ENCODE data around the gene ZNF292.
"Not testable (repeated sequence)": the region's sequence is repeated elsewhere in the genome, so short reads cannot be mapped to it uniquely, and the experiment has no call there.

The ZNF292 gene

DNA sequence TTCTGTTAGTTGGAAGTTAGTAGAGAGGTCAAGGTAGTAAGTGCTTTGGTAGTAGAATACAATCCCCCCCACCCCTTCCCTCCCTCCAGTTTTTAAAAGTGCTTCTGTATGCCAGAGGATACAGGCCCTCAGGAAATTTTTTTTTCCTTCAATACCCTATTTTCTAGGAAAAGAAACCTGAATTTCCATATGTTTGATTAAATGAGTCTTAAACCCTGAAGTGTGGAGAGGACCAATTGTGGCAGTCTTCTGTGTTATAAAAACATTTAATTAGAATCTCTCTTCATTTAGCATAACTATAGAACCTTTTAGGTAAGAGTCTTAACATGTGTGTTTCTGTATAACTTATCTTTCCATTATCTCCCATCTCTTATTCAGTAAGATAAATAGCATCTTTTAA is 59.5 kb downstream of the ZNF292 start:
- DNase-seq = no peak

DNA sequence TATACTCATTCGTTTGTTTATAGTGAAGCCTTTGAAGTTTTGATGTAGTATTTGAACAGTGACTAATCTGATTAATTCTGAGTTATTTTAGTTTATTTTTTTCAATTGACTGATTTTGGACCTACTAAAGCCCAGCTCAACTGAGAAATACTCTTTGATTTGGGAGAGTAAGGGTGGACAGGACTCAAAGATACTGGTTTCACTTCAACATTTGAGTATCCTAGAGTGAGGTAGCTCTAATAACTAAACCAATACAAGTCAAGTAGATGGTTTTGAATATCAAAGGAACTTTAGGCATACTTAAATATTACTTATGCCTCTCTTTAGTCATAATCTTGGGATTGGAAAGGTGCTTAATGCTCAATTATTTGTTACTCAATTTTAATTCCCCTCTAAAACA is 65.6 kb downstream of the ZNF292 start:
- no peak for DNase-seq

DNA sequence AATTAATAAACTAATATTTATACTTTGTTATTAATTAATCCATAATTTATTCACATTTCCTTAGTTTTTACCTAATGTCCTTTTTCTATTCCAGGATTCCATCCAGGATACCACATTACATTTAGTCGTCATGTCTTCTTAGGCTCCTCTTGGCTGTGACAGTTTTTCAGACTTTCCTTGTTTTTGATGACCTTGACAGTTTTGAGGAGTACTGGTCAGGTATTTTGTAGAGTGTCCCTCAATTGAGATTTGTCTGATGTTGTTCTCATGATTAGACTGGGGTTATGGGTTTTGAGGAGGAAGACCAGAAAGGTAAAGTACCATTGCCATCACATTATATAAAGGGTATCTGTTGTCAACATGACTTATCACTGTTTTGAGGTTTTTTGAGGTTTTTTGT is 67.3 kb downstream of the ZNF292 start:
- no peak for DNase-seq

DNA sequence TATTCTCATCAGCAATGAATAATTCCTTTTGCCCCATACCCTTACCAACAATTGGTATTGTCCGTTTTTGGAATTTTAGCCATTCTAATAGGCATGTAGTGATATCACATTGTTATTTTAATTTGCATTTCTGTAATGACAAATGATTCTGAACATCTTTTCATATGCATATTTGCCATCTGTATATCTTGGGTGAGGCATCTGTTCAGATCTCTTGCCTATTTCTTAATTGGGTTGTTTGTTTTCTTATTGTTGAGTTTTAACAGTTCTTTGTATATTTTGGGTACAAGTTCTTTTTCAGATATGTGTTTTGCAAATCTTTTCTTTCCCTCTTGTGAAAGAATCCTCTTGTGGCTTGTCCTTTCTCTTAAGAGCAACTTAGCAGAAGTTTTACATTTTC is 69.6 kb downstream of the ZNF292 start:
- peak in 1 of 2 experiments; percentile 7 for DNase-seq

DNA sequence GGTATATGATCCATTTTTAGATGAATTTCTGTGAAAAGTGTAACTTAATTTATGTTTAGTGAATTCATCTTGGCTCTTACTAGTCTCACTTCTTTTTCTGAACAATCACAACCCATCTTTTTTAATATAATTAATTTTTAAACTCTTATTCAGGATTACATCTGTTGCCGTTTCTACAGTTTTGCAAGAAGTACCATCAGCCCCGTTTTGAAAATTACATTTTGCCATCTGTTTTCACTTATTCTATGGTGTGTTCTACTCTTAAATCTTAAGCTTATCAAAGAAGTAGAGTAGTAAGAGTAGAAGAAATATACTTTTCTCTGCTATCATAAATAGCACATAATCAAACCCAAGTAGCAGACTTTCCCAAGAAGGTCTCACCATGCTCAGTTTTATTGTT is 70.1 kb downstream of the ZNF292 start:
- peak in 1 of 2 experiments; percentile 26 for DNase-seq

DNA sequence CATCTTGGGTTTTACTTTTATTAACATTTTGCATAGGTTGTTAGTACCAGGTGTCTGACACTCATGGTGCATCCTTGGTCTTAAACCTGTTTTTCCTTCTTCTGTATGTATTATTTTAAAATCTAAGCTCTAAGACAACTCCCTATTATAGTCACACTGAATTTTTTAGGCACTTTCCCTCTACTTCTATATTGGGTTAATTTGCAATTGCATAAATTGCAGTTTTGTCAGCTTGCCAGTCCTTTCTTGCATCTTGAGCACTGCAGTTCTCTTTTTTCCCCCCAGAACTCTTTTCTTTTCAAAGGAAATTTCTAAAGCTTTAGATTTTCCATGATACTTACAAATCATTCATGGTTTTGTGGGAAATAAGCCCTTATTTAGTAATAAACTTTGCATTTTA is 70.6 kb downstream of the ZNF292 start:
- DNase-seq = no peak

DNA sequence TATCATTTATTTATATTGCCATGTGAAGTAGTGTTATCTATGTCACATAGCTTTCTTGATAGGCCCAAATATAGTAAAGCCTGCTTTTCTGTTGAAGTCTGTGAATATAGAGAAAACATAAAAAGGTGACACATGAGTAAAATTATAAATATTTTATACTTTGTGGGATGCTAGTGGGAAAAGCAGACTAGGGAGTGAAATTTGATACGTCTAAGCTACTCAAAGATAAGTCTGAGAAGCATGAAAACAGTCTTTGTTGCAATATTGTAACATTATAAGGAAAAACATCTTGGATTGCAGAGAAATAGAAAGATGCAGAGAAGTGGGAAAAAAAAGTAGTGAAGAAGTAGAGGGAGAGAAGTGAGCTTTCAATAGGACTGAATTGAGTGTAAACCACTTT is 75.4 kb downstream of the ZNF292 start:
- DNase-seq = no peak

DNA sequence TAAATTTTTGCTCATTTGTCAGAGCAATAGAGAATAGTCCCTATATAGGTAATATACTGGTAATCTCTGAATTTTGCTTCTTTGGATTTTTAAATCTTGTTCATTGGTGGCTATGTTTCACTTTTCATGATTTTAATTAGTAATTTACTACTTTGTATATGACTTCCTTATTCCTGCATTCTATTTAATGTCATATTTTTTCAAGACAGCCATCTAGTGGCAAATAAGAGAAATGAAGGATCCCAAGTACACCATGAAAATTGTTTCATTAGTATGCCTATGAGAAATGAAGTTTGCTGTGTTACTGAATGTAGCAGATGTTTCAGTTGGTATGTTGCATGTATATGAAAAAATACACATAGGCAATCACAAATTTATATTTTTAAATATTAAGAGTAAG is 82.4 kb downstream of the ZNF292 start:
- DNase-seq = peak in 1 of 2 experiments; percentile 28

DNA sequence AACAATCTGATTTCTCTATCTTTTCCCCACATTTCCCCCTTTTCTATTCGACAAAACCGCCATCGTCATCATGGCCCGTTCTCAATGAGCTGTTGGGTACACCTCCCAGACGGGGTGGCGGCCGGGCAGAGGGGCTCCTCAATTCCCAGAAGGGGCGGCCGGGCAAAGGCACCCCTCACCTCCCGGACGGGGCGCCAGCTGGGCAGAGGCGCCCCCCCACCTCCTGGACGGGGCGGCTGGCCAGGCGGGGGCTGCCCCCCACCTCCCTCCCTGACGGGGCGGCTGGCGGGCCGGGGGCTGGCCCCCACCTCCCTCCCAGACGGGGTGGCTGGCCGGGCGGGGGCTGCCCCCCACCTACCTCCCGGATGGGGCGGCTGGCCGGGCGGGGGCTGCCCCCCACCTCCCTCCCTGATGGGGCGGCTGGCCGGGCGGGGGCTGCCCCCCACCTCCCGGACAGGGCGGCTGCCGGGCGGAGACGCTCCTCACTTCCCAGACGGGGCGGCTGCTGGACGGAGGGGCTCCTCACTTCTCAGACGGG is 83.8 kb downstream of the ZNF292 start:
- not testable (repeated sequence) for DNase-seq

DNA sequence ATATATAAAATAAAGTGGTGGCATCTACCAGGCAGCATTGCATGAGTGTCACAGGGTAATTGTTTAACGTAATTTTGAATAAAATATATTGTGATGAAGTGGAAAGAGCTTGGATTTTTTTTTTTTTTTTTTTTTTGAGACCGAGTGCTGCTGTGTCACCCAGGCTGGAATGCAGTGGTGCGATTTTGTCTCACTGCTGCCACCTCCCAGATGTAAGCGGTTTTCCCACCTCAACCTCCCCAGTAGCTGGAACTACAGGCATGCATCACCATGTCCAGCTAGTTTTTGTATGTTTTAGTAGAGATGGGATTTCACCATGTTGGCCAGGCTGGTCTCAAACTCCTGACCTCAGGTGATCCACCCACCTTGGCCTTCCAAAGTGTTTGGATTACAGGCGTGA is 85.9 kb downstream of the ZNF292 start:
- DNase-seq = no peak

DNA sequence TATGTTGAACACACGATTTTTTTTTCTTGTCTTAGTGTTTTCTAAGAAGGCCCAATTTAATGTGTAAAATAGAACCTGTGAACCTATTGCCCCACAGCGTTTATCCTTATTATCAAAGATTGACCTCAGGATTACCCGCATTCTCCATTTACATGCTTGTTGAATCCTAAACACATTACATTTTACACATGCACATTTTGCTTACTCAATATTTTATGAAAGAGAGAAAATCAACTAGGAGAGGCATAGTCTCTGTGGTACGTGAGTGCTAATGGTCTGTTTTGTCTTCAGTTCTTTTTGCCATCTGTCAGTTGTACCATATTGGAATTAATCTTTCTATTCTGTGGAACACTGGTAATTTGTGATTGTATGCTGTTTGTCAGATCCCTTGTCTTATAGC is 86.9 kb downstream of the ZNF292 start:
- peak in 1 of 2 experiments; percentile 36 for DNase-seq

DNA sequence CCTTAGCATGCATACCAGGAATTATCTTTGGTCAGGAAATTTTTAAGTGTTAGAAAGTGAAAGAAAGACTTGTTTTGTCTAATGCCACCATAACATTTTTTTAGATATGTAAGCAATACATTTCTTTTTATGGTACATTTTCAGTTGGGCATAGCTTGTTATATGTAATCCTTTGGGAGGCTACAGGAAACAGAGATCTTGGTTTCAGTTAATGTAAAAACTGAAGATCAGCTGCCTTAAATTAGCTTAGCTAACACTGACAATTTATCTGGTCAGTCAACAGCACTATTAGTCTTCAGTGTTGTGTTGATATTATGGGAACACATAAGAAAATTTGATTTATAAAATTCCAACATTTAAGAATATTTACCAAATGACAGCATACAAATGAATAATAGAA is 88.4 kb downstream of the ZNF292 start:
- DNase-seq = no peak

DNA sequence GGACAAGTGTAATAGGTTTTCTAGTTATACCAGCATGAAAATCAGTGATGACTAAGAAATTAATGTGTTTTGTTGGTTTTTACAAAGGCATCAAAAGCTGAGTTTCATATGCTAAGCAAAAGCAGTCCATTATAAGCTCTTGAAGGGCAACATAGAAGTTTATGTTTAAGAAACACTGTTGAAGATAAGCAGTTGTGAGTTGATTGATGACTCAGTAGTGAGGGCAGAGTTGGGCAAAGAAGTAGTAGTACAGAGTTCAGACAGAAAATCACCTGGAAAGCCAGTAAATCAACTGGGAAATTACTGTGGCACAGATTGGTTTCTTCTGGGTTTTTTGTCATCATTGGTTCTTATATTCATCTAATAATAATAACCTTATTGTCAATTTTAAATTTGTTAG is 89.0 kb downstream of the ZNF292 start:
- no peak for DNase-seq

DNA sequence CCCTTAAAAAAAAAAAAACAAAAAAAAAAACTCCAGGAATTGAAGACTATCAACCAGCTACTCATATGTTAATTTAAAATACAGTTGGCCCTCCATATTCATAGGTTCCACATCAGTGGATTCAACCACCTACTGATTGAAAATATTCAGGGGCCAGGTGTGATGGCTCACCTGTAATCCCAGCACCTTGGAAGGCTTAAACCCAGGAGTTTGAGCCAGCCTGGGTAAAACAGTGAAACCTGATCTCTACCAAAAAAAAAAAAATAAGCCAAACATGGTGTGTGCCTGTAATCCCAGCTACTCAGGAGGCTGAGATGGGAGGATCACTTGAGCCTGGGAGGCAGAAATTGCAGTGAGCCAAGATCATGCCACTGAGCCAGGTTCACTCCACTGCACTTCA is 94.7 kb downstream of the ZNF292 start:
- DNase-seq = no peak

DNA sequence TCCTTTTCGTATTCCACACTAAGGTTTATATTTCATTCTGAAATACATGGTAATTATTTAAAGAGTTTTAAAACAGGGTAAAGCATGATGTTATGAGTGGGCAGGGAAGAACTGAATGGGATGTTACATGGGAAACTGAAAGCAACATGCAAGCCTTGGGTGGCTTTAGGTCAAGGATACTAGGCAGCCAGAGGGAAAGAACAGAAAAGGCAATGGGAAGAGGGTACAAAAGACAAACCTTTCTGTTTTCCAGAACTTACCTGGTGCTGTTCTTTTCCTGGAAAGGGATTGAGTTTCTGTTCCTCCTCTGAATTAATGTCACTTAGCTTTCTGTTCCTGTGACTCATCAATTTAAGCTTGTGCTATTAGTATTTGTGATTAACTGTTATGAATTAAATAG is 95.9 kb downstream of the ZNF292 start:
- DNase-seq = no peak

DNA sequence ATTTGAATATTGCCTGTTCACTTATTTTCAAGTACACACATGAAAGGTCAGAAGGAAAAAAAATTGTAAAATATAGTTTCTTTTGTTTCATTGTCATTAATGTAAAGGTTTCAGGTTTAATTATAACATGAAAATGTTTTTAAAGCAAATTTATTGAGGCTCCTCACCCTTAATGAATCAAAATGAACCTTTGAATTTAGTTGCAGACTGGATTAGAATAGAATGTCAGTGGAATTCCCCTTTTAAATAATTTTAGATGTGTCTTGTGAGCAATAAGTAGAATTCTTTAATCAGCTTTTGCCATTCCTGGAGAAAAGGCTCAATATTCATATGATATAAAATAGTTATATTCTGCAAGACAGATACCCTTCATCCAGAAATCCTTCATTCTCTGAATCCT is 96.4 kb downstream of the ZNF292 start:
- no peak for DNase-seq

DNA sequence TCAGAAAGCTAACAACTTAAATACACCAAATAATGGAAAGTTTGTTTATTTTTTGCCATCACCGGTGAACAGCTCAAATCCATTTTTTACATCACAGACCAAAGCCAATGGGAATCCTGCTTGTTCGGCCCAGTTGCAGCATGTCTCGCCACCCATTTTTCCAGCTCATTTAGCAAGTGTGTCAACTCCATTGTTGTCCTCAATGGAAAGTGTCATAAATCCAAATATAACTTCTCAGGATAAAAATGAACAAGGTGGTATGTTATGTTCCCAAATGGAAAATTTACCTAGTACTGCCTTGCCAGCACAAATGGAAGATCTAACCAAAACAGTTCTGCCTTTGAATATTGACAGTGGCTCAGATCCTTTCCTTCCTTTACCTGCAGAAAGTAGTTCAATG is 101.7 kb downstream of the ZNF292 start:
- no peak for DNase-seq

DNA sequence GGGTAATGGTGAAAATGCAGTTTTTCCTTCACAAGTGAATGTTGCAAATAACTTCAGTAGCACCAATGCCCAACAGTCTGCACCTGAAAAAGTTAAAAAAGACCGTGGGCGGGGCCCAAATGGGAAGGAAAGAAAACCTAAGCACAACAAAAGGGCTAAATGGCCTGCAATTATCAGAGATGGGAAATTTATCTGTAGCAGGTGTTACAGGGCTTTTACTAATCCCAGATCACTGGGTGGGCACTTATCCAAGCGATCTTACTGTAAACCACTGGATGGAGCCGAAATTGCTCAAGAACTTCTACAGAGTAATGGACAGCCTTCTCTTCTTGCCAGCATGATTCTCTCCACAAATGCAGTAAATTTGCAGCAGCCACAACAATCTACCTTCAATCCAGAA is 102.2 kb downstream of the ZNF292 start:
- peak; percentile 19 to 63 for DNase-seq

DNA sequence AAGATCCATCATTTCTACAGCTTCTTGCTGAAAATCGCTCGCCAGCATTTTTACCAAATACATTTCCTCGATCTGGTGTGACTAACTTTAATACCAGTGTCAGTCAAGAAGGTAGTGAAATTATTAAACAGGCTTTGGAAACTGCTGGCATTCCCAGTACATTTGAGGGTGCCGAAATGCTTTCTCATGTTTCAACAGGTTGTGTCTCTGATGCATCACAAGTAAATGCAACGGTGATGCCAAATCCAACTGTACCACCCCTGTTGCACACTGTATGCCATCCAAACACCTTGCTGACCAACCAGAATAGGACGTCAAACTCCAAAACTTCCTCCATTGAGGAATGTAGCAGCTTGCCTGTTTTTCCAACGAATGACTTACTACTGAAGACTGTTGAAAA is 102.6 kb downstream of the ZNF292 start:
- no peak for DNase-seq

DNA sequence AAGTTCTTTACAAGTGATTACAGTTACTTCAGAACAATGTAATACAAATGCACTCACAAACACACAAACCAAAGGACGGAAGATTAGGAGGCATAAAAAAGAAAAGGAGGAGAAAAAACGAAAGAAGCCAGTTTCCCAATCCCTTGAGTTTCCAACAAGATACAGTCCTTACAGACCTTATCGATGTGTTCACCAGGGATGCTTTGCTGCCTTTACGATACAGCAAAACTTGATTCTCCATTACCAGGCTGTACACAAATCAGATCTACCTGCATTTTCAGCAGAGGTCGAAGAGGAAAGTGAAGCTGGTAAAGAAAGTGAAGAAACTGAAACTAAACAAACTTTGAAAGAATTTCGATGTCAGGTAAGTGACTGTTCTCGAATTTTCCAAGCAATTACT is 104.4 kb downstream of the ZNF292 start:
- DNase-seq = no peak

DNA sequence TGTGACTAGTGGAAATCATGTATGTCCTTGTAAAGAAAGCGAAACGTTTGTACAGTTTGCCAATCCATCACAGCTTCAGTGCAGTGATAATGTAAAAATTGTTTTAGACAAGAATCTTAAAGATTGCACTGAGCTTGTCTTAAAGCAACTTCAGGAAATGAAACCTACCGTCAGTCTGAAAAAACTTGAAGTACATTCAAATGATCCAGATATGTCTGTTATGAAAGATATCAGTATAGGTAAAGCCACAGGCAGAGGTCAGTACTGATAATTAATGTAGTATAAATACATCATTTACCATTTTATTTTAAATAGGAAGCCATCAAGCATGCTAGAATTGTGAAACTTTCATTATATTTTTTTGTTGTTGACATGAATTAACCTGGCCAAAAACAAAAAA is 106.2 kb downstream of the ZNF292 start:
- no peak for DNase-seq

DNA sequence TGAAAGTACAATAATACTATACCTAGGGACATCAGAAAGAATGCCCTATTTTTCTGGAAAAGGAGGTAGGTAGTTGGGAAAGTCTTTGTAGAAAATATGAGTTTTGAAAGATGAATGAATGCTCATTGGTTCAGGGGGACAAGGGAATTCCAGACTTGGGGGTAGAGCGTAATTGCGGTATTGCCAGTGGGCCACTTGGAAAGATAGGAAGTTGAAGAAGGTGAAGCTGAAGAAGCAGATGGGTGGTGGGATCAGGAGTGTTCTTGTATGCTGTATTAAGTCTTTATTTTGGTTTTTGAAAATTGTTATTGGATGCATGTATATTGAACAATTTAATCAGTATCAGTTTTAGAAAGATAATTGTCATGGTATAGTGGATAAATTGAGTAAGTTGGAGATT is 109.1 kb downstream of the ZNF292 start:
- no peak for DNase-seq

DNA sequence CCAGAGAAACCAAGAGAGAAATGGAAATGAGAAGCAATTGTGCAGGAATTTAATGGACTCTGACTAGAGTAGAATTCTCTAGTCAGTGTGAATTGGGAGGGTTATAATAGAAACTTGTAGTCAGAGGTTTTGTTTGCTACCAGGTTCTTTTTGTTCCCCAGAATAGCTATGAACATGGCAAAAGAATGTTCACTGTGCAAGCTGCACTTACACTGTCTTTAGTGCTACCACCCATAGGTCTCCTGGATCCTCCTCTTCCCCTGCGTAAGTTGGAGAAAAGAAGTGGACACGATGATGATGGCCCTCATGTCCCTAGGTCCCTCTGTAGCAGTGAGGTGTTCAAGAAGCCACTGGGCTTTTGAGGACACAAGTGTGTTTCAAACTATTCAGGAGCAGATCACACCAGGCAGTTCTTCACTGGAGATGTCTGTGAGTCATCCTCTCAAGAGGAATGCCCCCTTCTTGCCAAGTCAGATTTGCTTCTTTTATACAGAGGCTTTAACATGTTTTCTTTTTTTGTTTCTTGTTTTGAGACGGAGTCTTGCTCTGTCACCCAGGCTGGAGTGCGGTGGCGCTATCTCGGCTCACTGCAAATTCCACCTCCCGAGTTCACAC is 119.4 kb downstream of the ZNF292 start:
- no peak for DNase-seq

DNA sequence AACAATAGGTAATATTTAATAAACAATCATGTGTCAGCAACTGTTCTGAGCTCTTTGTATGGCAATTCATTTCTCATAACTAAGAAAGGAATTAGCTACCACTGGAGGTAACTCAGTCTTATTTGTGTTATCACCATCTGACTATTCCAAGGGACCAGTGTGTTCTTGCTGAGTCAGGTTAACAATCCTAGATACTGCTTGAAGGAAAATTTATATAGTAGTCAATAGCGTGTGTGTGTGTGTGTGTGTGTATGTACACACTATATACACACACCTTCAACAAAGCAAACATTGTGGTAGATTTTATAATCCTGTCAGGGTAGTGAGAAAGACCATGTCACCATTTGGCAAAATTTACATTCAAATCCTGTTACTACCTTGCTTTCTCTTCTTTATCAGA is 121.3 kb downstream of the ZNF292 start:
- no peak for DNase-seq

DNA sequence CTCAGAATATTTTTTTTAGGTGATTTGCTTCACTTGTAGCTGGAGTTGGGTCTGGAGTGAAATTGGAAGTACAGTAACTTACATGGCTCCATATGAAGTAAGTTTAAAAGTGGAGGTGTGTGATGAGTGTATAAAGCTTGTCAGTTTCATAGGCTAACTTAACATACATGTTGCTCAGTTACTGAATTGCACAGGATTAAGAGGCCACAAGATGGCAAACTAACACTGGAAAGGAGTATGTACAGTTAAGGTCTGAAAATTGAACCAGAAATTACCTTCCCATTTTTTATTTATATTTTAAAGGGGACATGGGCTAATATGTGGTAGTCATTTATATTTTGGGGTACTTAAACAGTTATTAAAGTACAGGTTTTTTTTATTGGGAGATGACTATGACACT is 121.8 kb downstream of the ZNF292 start:
- DNase-seq = peak; percentile 31 to 45

DNA sequence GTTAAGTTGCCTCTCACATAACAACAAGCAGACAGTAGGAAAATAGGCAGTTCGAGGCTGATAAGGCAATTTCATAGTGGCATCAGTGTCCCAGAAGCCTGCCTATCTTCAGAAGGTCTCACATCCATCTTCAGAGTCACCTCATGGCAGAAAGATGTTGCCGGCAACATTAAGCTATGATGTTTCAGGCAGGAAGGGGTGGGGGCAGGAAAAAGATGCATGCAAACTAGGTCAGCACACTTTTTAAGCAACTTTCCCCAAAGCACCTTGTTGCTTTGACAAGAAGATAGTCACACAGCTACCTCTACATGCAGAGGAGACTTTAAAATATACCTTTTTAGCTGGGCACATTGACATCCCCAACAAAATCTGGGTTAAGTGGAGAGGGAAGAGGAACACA is 123.8 kb downstream of the ZNF292 start:
- no peak for DNase-seq

Measured in NCI-H524 (cell line).